Hepatocyte (in vitro differentiated cells): Measurements from ENCODE around the gene CDK6.

Experiments
- EZH2 ChIP-seq: fragments of 200-600 bp; sonication (generic); IDR thresholded peaks from 2 replicates; pipeline ENCODE4 v1.6.1; 2016; ENCODE audit warnings: antibody characterized with exemption, mild to moderate bottlenecking, borderline replicate concordance
- EZH2phosphoT487 ChIP-seq: fragments of 200-600 bp; sonication (generic); IDR thresholded peaks from one replicate; pipeline ENCODE4 v1.6.1; 2018; ENCODE audit warnings: antibody characterized with exemption, mild to moderate bottlenecking, low read depth, moderate library complexity; ENCODE audit not compliant: unreplicated experiment, severe bottlenecking
- TF ChIP-seq, protein P1 (sequence below): fragments of 200-600 bp; sonication (generic); IDR thresholded peaks from 2 replicates; pipeline ENCODE4 v1.5.1; 2016; ENCODE audit warnings: antibody characterized with exemption, mild to moderate bottlenecking; ENCODE audit not compliant: poor library complexity

DNA sequence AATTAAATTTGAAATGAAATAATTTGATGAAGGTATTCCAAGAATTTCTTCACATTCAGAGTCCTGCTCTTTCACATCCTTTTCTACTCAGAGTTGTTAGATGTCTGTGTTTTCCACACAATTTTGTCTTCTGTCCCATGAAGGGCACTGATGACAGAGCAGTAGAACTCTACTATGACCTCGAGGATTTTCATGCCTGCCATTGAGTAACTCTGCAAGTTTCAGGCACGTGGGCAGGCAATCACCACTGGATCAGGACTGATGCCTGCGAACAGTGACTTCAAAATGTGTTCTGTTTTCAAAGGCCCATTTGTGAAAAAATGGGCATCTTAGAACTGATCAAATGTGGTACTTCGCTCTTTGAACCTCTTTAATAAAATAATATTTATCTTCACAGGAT lies 91.1 kb downstream of the CDK6 start:
- TF ChIP-seq, protein P1, sequence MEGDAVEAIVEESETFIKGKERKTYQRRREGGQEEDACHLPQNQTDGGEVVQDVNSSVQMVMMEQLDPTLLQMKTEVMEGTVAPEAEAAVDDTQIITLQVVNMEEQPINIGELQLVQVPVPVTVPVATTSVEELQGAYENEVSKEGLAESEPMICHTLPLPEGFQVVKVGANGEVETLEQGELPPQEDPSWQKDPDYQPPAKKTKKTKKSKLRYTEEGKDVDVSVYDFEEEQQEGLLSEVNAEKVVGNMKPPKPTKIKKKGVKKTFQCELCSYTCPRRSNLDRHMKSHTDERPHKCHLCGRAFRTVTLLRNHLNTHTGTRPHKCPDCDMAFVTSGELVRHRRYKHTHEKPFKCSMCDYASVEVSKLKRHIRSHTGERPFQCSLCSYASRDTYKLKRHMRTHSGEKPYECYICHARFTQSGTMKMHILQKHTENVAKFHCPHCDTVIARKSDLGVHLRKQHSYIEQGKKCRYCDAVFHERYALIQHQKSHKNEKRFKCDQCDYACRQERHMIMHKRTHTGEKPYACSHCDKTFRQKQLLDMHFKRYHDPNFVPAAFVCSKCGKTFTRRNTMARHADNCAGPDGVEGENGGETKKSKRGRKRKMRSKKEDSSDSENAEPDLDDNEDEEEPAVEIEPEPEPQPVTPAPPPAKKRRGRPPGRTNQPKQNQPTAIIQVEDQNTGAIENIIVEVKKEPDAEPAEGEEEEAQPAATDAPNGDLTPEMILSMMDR = no peak
- TF ChIP-seq EZH2 (no peak), EZH2phosphoT487 (no peak)
